HEK293 (cell line): Measurements from ENCODE around the gene ZNF532.

Source experiments
- KLF16 ChIP-seq: fragments of 450-650 bp; formaldehyde crosslinking; IDR thresholded peaks from 2 replicates; pipeline ENCODE4 v1.5.1; 2017; ENCODE audit warnings: missing biosample characterization, missing genetic modification characterization
- PATZ1 ChIP-seq: fragments of 450-650 bp; formaldehyde crosslinking; IDR thresholded peaks from 2 replicates; pipeline ENCODE4 v1.5.1; 2016; ENCODE audit warnings: missing biosample characterization, missing genetic modification characterization
- REST ChIP-seq: fragments of 450-650 bp; formaldehyde crosslinking; IDR thresholded peaks from 2 replicates; pipeline ENCODE4 v1.5.1; 2016; ENCODE audit warnings: missing biosample characterization, missing genetic modification characterization
- YY1 ChIP-seq: fragments of 450-650 bp; formaldehyde crosslinking; IDR thresholded peaks from 2 replicates; pipeline ENCODE4 v1.5.1; 2018; ENCODE audit warnings: missing biosample characterization, missing genetic modification characterization
- ZFP41 ChIP-seq: fragments of 450-650 bp; formaldehyde crosslinking; IDR thresholded peaks from 2 replicates; pipeline ENCODE4 v1.5.1; 2016; ENCODE audit warnings: missing biosample characterization, missing genetic modification characterization, borderline replicate concordance
- ZNF16 ChIP-seq: fragments of 450-650 bp; formaldehyde crosslinking; IDR thresholded peaks from 2 replicates; pipeline ENCODE4 v1.5.1; 2016; ENCODE audit warnings: low read depth, missing biosample characterization, missing genetic modification characterization
- ZNF391 ChIP-seq: fragments of 450-650 bp; formaldehyde crosslinking; IDR thresholded peaks from 2 replicates; pipeline ENCODE4 v1.5.1; 2016; ENCODE audit warnings: low read depth, missing biosample characterization, missing genetic modification characterization, borderline replicate concordance
- ZNF394 ChIP-seq: fragments of 450-650 bp; formaldehyde crosslinking; IDR thresholded peaks from 2 replicates; pipeline ENCODE4 v1.5.1; 2016; ENCODE audit warnings: missing biosample characterization, missing genetic modification characterization, mild to moderate bottlenecking, moderate library complexity, borderline replicate concordance
- ZNF416 ChIP-seq: fragments of 450-650 bp; formaldehyde crosslinking; IDR thresholded peaks from 2 replicates; pipeline ENCODE4 v1.5.1; 2016; ENCODE audit warnings: missing biosample characterization, missing genetic modification characterization
- ZNF449 ChIP-seq: fragments of 450-650 bp; formaldehyde crosslinking; IDR thresholded peaks from 2 replicates; pipeline ENCODE4 v1.5.1; 2017; ENCODE audit warnings: missing biosample characterization, mild to moderate bottlenecking, missing genetic modification characterization, moderate library complexity
- ZNF513 ChIP-seq: fragments of 450-650 bp; IDR thresholded peaks from 2 replicates; pipeline ENCODE4 v1.5.1; 2018; ENCODE audit warnings: missing biosample characterization, missing genetic modification characterization
- TF ChIP-seq, protein P1 (sequence below): fragments of 450-650 bp; formaldehyde crosslinking; IDR thresholded peaks from 2 replicates; pipeline ENCODE4 v1.5.1; 2016; ENCODE audit warnings: missing biosample characterization, missing genetic modification characterization
- TF ChIP-seq, protein P2 (sequence below): fragments of 450-650 bp; formaldehyde crosslinking; IDR thresholded peaks from 2 replicates; pipeline ENCODE4 v1.5.1; 2016; ENCODE audit warnings: missing biosample characterization, missing genetic modification characterization
- TF ChIP-seq, protein P3 (sequence below): fragments of 450-650 bp; formaldehyde crosslinking; IDR thresholded peaks from 2 replicates; pipeline ENCODE4 v1.5.1; 2016; ENCODE audit warnings: missing biosample characterization, missing genetic modification characterization, borderline replicate concordance

DNA sequence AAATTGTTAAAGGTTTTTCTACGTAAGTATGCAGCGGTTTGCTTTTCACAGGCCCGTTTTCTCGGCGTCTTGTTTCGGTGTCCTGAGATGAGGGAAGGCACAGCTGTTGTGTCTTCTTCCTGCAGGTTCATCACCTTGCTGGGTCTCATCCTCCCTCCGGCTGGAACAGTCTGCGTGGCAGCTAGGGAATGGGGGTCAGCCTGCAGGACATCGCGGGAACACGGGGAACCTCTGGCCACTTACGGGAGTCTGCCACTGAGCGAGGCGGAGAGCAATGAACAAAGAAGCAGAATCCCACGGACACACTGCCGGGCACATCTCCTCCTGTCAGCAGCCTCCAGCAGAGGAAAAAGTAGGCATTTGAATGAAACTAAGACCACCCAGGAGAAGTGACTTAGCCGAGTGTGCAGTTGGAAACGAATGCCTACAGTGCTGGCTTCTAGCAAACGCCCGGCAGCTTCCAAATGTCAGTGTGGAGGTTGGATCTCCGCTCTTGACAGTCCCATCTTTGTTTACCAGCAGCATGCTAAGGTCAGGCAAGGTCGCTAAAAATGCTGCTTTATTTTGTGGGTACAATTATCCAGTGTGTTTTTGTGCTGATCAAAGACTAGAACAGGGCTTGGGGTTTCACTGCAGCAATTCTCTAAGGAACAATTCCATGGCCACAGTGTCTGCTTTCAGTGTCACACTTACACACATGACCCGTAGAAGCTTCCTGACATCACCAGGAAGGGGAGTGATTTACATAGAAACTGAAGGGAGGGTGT, 165.2 kb downstream of the ZNF532 start:
- TF ChIP-seq, protein P1, sequence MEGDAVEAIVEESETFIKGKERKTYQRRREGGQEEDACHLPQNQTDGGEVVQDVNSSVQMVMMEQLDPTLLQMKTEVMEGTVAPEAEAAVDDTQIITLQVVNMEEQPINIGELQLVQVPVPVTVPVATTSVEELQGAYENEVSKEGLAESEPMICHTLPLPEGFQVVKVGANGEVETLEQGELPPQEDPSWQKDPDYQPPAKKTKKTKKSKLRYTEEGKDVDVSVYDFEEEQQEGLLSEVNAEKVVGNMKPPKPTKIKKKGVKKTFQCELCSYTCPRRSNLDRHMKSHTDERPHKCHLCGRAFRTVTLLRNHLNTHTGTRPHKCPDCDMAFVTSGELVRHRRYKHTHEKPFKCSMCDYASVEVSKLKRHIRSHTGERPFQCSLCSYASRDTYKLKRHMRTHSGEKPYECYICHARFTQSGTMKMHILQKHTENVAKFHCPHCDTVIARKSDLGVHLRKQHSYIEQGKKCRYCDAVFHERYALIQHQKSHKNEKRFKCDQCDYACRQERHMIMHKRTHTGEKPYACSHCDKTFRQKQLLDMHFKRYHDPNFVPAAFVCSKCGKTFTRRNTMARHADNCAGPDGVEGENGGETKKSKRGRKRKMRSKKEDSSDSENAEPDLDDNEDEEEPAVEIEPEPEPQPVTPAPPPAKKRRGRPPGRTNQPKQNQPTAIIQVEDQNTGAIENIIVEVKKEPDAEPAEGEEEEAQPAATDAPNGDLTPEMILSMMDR, result no peak
- TF ChIP-seq, protein P2, sequence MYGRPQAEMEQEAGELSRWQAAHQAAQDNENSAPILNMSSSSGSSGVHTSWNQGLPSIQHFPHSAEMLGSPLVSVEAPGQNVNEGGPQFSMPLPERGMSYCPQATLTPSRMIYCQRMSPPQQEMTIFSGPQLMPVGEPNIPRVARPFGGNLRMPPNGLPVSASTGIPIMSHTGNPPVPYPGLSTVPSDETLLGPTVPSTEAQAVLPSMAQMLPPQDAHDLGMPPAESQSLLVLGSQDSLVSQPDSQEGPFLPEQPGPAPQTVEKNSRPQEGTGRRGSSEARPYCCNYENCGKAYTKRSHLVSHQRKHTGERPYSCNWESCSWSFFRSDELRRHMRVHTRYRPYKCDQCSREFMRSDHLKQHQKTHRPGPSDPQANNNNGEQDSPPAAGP (tag by site-specific recombination), result no peak
- TF ChIP-seq ZNF16 (tag by site-specific recombination) (no peak), KLF16 (tag by site-specific recombination) (no peak), ZNF449 (tag by site-specific recombination) (no peak), REST (tag by site-specific recombination) (no peak), YY1 (tag by site-specific recombination) (no peak), ZNF391 (tag by site-specific recombination) (no peak), ZNF513 (tag by site-specific recombination) (no peak), ZNF416 (tag by site-specific recombination) (no peak), ZFP41 (tag by site-specific recombination) (no peak), ZNF394 (tag by site-specific recombination) (no peak), PATZ1 (tag by site-specific recombination) (no peak)
- TF ChIP-seq, protein P3, sequence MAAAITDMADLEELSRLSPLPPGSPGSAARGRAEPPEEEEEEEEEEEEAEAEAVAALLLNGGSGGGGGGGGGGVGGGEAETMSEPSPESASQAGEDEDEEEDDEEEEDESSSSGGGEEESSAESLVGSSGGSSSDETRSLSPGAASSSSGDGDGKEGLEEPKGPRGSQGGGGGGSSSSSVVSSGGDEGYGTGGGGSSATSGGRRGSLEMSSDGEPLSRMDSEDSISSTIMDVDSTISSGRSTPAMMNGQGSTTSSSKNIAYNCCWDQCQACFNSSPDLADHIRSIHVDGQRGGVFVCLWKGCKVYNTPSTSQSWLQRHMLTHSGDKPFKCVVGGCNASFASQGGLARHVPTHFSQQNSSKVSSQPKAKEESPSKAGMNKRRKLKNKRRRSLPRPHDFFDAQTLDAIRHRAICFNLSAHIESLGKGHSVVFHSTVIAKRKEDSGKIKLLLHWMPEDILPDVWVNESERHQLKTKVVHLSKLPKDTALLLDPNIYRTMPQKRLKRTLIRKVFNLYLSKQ (tag by site-specific recombination), result no peak
